Keratinocyte (primary cell): ENCODE measurements around the gene MLN. TPM values are rescaled to one million over a fixed set of nuclear protein-coding genes. Genes with fewer than 3 reads are reported as not detected.

Experiments
- DNase-seq: peaks from one replicate; pipeline ENCODE4 v3.0.0-alpha.2; 2011; ENCODE audit warnings: low read depth, missing footprints, low spot score
- FAIRE-seq: peaks from 2 replicates; lab custom pipeline; 2011; peaks lifted over from hg19 to GRCh38; lab: Jason Lieb, UNC
- H2AFZ ChIP-seq: 2 replicates; pipeline ENCODE4 v1.6.0; 2012; ENCODE audit warnings: low read length, control low read depth, inconsistent platforms; ENCODE audit not compliant: control insufficient read depth
- H3K27ac ChIP-seq: 2 replicates; pipeline ENCODE4 v1.5.1; 2011; ENCODE audit warnings: low read length; ENCODE audit not compliant: control insufficient read depth, insufficient read depth
- H3K27me3 ChIP-seq: 3 replicates; pipeline ENCODE4 v1.6.0; 2011; ENCODE audit warnings: low read length; ENCODE audit not compliant: control insufficient read depth, insufficient read depth; ENCODE audit errors: extremely low read depth
- H3K36me3 ChIP-seq, 2 experiments: 2 replicates in 1 of 2; 3 replicates in 1 of 2; pipeline ENCODE4 v1.5.1; 2011; ENCODE audit warnings: low read length in 2 of 2, mild to moderate bottlenecking in 1 of 2; ENCODE audit not compliant: control insufficient read depth in 2 of 2, insufficient read depth in 2 of 2; ENCODE audit errors: extremely low read depth in 1 of 2
- H3K4me1 ChIP-seq: 3 replicates; pipeline ENCODE4 v1.5.1; 2011; ENCODE audit warnings: low read length; ENCODE audit not compliant: control insufficient read depth, insufficient read depth; ENCODE audit errors: extremely low read depth
- H3K4me2 ChIP-seq: 3 replicates; pipeline ENCODE4 v1.6.0; 2011; ENCODE audit warnings: low read depth, low read length; ENCODE audit not compliant: control insufficient read depth, insufficient read depth; ENCODE audit errors: extremely low read depth
- H3K4me3 ChIP-seq, 3 experiments: fragments of 200-600 bp in 1 of 3; sonication (generic) in 1 of 3; 2 replicates in 2 of 3; 3 replicates in 1 of 3; pipeline ENCODE4 v1.5.1; 2011 to 2016; ENCODE audit warnings: low read length in 3 of 3, mild to moderate bottlenecking in 3 of 3, control low read depth in 2 of 3, inconsistent platforms in 1 of 3, low read depth in 1 of 3, mixed read lengths in 1 of 3, mixed run types in 1 of 3, moderate library complexity in 1 of 3; ENCODE audit not compliant: control insufficient read depth in 2 of 3, insufficient read depth in 2 of 3; ENCODE audit errors: extremely low read depth in 1 of 3
- H3K79me2 ChIP-seq: 2 replicates; pipeline ENCODE4 v1.6.0; 2012; ENCODE audit warnings: low read length; ENCODE audit not compliant: control insufficient read depth, insufficient read depth
- H3K9ac ChIP-seq: 3 replicates; pipeline ENCODE4 v1.6.0; 2011; ENCODE audit warnings: low read length; ENCODE audit not compliant: control insufficient read depth, insufficient read depth; ENCODE audit errors: extremely low read depth
- H3K9me1 ChIP-seq: 3 replicates; pipeline ENCODE4 v1.6.0; 2011; ENCODE audit warnings: low read length; ENCODE audit not compliant: control insufficient read depth, insufficient read depth; ENCODE audit errors: extremely low read depth
- H3K9me3 ChIP-seq: 2 replicates; pipeline ENCODE4 v1.5.1; 2012; ENCODE audit warnings: low read depth, low read length; ENCODE audit not compliant: control insufficient read depth
- H4K20me1 ChIP-seq: 3 replicates; pipeline ENCODE4 v1.6.0; 2011; ENCODE audit warnings: low read length; ENCODE audit not compliant: control insufficient read depth, insufficient read depth; ENCODE audit errors: extremely low read depth
- EZH2 ChIP-seq: IDR thresholded peaks from one replicate; pipeline ENCODE4 v1.6.1; 2012; ENCODE audit warnings: inconsistent platforms, mild to moderate bottlenecking, low read length, moderate library complexity
- dilution Hi-C: fragments of 300-500 bp; cut with MboI; formaldehyde crosslinking; loops from one replicate; pipeline ENCODE4 v1.7.0; 2020; ENCODE audit warnings: low sequenced_read_pairs; ENCODE audit not compliant: extremely low pct_ligation_motif_present
- polyA plus RNA-seq, 5 experiments: library from polyadenylated mRNA; depleted of rRNA in 3 of 5; stranded (reverse) in 3 of 5; stranded (forward) in 1 of 5; unstranded in 1 of 5; fragments of >200 nt; gene quantifications; 1 replicate in 1 of 5; 2 replicates in 3 of 5; 3 replicates in 1 of 5; pipeline versions ENCODE4 v1.2.1 to v1.2.3, GENCODE V29; 2011 to 2012; ENCODE audit warnings: missing spikeins in 2 of 5, low read depth in 1 of 5, low replicate concordance in 1 of 5
- TF ChIP-seq, protein P1 (sequence below), 3 experiments: IDR thresholded peaks in 1 of 3; conservative IDR thresholded peaks in 1 of 3; optimal IDR thresholded peaks in 1 of 3; 2 replicates in 2 of 3; 3 replicates in 1 of 3; pipeline versions ENCODE3 to v1.5.1; 2011; ENCODE audit warnings: low read length in 3 of 3, mild to moderate bottlenecking in 3 of 3, moderate library complexity in 2 of 3, control low read depth in 1 of 3, inconsistent platforms in 1 of 3; ENCODE audit not compliant: insufficient read depth in 2 of 3; ENCODE audit errors: extremely low read depth in 1 of 3

MLN gene
- polyA plus RNA-seq, 1 donor (not counting 4 experiments of a cell fraction or from before 2014, with no cell fraction given), result not detected

- DNase-seq (no peak), FAIRE-seq (no peak)
- no peak overlapping the region for H3K4me2 ChIP-seq
- H2AFZ ChIP-seq, result no peak overlapping the region
- no peak overlapping the region for H3K4me3 ChIP-seq
- TF ChIP-seq EZH2, result no peak
- TF ChIP-seq, protein P1, sequence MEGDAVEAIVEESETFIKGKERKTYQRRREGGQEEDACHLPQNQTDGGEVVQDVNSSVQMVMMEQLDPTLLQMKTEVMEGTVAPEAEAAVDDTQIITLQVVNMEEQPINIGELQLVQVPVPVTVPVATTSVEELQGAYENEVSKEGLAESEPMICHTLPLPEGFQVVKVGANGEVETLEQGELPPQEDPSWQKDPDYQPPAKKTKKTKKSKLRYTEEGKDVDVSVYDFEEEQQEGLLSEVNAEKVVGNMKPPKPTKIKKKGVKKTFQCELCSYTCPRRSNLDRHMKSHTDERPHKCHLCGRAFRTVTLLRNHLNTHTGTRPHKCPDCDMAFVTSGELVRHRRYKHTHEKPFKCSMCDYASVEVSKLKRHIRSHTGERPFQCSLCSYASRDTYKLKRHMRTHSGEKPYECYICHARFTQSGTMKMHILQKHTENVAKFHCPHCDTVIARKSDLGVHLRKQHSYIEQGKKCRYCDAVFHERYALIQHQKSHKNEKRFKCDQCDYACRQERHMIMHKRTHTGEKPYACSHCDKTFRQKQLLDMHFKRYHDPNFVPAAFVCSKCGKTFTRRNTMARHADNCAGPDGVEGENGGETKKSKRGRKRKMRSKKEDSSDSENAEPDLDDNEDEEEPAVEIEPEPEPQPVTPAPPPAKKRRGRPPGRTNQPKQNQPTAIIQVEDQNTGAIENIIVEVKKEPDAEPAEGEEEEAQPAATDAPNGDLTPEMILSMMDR (optimal IDR thresholded peaks at IDR 0.05 in 1 of 3, IDR thresholded peaks at IDR 0.05 in 1 of 3, conservative IDR thresholded peaks at IDR 0.05 in 1 of 3; ENCODE audit: extremely low read depth in 1 of 3, insufficient read depth in 2 of 3, low read length in 3 of 3), result no peak
- no peaks in the 10 kb centered on the region for H3K9me3 ChIP-seq
- peaks cover 5% of the 10 kb centered on the region for H3K27me3 ChIP-seq
- peaks cover 2% of the 10 kb centered on the region for H3K9me1 ChIP-seq
- no peaks in the 10 kb centered on the region for H4K20me1 ChIP-seq
- no peaks in the 10 kb centered on the region for H3K36me3 ChIP-seq
- dilution Hi-C loops, result no loop called here
- H3K27ac ChIP-seq, result no peak overlapping the region
- H3K79me2 ChIP-seq, result no peaks in the 10 kb centered on the region
- peaks cover 27% of the 10 kb centered on the region for H3K4me1 ChIP-seq
- no peak overlapping the region for H3K9ac ChIP-seq
These were observed 56.0 kb downstream of the MLN start for GRCh38 chr6:33747823-33748222.

- Histone ChIP-seq H4K20me1 (no peaks in the 10 kb centered on the region), H3K4me3 (no peak within 1 kb of the TSS), H3K9ac (no peak within 1 kb of the TSS), H2AFZ (no peak within 1 kb of the TSS), H3K27ac (no peak within 1 kb of the TSS), H3K36me3 (no peaks in the 10 kb centered on the region), H3K4me1 (peaks cover 17% of the 10 kb centered on the region), H3K79me2 (no peaks in the 10 kb centered on the region), H3K4me2 (no peak within 1 kb of the TSS), H3K9me1 (peaks cover 2% of the 10 kb centered on the region), H3K27me3 (peaks cover 5% of the 10 kb centered on the region), H3K9me3 (no peaks in the 10 kb centered on the region)
- no peak for DNase-seq
- TF ChIP-seq, protein P1 (optimal IDR thresholded peaks at IDR 0.05 in 1 of 3, IDR thresholded peaks at IDR 0.05 in 1 of 3, conservative IDR thresholded peaks at IDR 0.05 in 1 of 3; ENCODE audit: extremely low read depth in 1 of 3, insufficient read depth in 2 of 3, low read length in 3 of 3), result no peak
- dilution Hi-C loops, result no loop called here
- no peak for FAIRE-seq
These were observed 57.1 kb downstream of the MLN start, which contains the start of gene IP6K3 for GRCh38 chr6:33746651-33747100. TSS of gene IP6K3 (minus strand) at chr6:33746905. CDS start at chr6:33735476, 11,429 bp downstream.
